Endothelial cell of umbilical vein (primary cell): Measurements from ENCODE around the gene MYLK2. TPM values are rescaled to one million over a fixed set of nuclear protein-coding genes. Genes with fewer than 3 reads are reported as not detected.

Source experiments
- BruUV-seq: library from RNA; stranded (reverse); fragments of 400-500 nt; replicated peaks from 2 replicates; lab custom pipeline; 2021; lab: Mats Ljungman, UMichigan
- CTCF ChIA-PET: fragments of 300-600, 350-600 bp; sonication (Branson Sonifier 250); formaldehyde crosslinking; loops from one replicate; lab custom pipeline; 2021; ENCODE audit warnings: antibody characterized with exemption, inconsistent platforms; lab: Charles Lee
- POLR2A ChIA-PET: fragments of 300-600, 350-600 bp; sonication (Branson Sonifier 250); formaldehyde crosslinking; loops from one replicate; lab custom pipeline; 2021; ENCODE audit warnings: antibody characterized with exemption, inconsistent platforms; lab: Charles Lee
- DNase-seq: peaks from one replicate; pipeline ENCODE4 v3.0.0-alpha.2; 2011; ENCODE audit warnings: low read depth, low spot score
- FAIRE-seq: peaks from 2 replicates; lab custom pipeline; 2011; peaks lifted over from hg19 to GRCh38; lab: Jason Lieb, UNC
- H2AFZ ChIP-seq: 2 replicates; pipeline ENCODE4 v1.6.0; 2012; ENCODE audit warnings: low read depth, low read length, control low read depth, inconsistent platforms
- H3K27ac ChIP-seq: 2 replicates; pipeline ENCODE4 v1.5.1; 2011; ENCODE audit warnings: low read depth, mild to moderate bottlenecking, control low read depth, low read length, moderate library complexity; ENCODE audit not compliant: insufficient read depth
- H3K27me3 ChIP-seq, 2 experiments: 2 replicates each; pipeline versions ENCODE4 v1.6.0 to v1.6.1; 2011; ENCODE audit warnings: low read length in 2 of 2, mixed read lengths in 1 of 2; ENCODE audit not compliant: control insufficient read depth in 2 of 2, insufficient read depth in 2 of 2
- H3K36me3 ChIP-seq, 2 experiments: 2 replicates in 1 of 2; 3 replicates in 1 of 2; pipeline ENCODE4 v1.5.1; 2011; ENCODE audit warnings: low read length in 2 of 2, mild to moderate bottlenecking in 1 of 2, moderate library complexity in 1 of 2; ENCODE audit not compliant: control insufficient read depth in 2 of 2, insufficient read depth in 2 of 2; ENCODE audit errors: extremely low read depth in 1 of 2
- H3K4me1 ChIP-seq: 3 replicates; pipeline ENCODE4 v1.5.1; 2011; ENCODE audit warnings: mild to moderate bottlenecking, low read length; ENCODE audit not compliant: control insufficient read depth, insufficient read depth; ENCODE audit errors: extremely low read depth
- H3K4me2 ChIP-seq: 2 replicates; pipeline ENCODE4 v1.6.1; 2011; ENCODE audit warnings: low read length, control low read depth, mixed read lengths; ENCODE audit not compliant: insufficient read depth
- H3K4me3 ChIP-seq, 3 experiments: fragments of 200-600 bp in 1 of 3; sonication (generic), shearing (Covaris generic) in 1 of 3; replicated peaks in 1 of 3; 2 replicates each; pipeline ENCODE4 v1.5.1; 2011 to 2016; ENCODE audit warnings: control low read depth in 3 of 3, low read length in 3 of 3, mild to moderate bottlenecking in 2 of 3, inconsistent platforms in 1 of 3, low read depth in 1 of 3, moderate library complexity in 1 of 3; ENCODE audit not compliant: insufficient read depth in 1 of 3
- H3K79me2 ChIP-seq: 2 replicates; pipeline ENCODE4 v1.6.0; 2012; ENCODE audit warnings: low read length, inconsistent platforms; ENCODE audit not compliant: control insufficient read depth, insufficient read depth
- H3K9ac ChIP-seq: replicated peaks from 2 replicates; pipeline ENCODE3; 2011; ENCODE audit warnings: low read length, control low read depth; ENCODE audit not compliant: insufficient read depth; ENCODE audit errors: extremely low read depth
- H3K9me1 ChIP-seq: replicated peaks from 3 replicates; pipeline ENCODE4 v1.6.0; 2011; ENCODE audit warnings: mild to moderate bottlenecking, low read length; ENCODE audit not compliant: control insufficient read depth, insufficient read depth; ENCODE audit errors: extremely low read depth
- H3K9me3 ChIP-seq: replicated peaks from 2 replicates; pipeline ENCODE4 v1.5.1; 2012; ENCODE audit warnings: low read length, inconsistent platforms; ENCODE audit not compliant: control insufficient read depth, insufficient read depth
- H4K20me1 ChIP-seq: replicated peaks from 2 replicates; pipeline ENCODE3; 2011; ENCODE audit warnings: mild to moderate bottlenecking, low read length; ENCODE audit not compliant: control insufficient read depth, insufficient read depth; ENCODE audit errors: extremely low read depth
- EZH2 ChIP-seq: IDR thresholded peaks from 2 replicates; pipeline ENCODE4 v1.6.1; 2012; ENCODE audit warnings: borderline replicate concordance, low read depth, mild to moderate bottlenecking, moderate library complexity, low read length, inconsistent platforms; ENCODE audit not compliant: severe bottlenecking
- FOS ChIP-seq: IDR thresholded peaks from 2 replicates; pipeline ENCODE4 v1.6.1; 2011; ENCODE audit warnings: mild to moderate bottlenecking, low read length, moderate library complexity, borderline replicate concordance; ENCODE audit not compliant: insufficient read depth
- GATA2 ChIP-seq: IDR thresholded peaks from 2 replicates; pipeline ENCODE4 v1.7.0; 2011; ENCODE audit warnings: low read depth, mild to moderate bottlenecking, moderate library complexity, mixed read lengths, low read length; ENCODE audit not compliant: insufficient read length, insufficient read depth
- JUN ChIP-seq: IDR thresholded peaks from 2 replicates; pipeline ENCODE4 v1.6.1; 2011; ENCODE audit warnings: borderline replicate concordance, low read depth; ENCODE audit not compliant: insufficient read length, insufficient read depth
- MYC ChIP-seq: IDR thresholded peaks from one replicate; pipeline ENCODE4 v1.6.1; 2011; ENCODE audit warnings: mild to moderate bottlenecking, low read depth, low read length
- POLR2A ChIP-seq: IDR thresholded peaks from 2 replicates; pipeline ENCODE4 v1.6.1; 2012; ENCODE audit warnings: low read depth, mild to moderate bottlenecking, control low read depth, low read length
- POLR2AphosphoS5 ChIP-seq: IDR thresholded peaks from 2 replicates; pipeline ENCODE4 v1.6.1; 2012; ENCODE audit warnings: low read depth, mild to moderate bottlenecking, control low read depth, low read length, moderate library complexity; ENCODE audit not compliant: insufficient read depth
- dilution Hi-C: fragments of 300-500 bp; cut with MboI; formaldehyde crosslinking; loops from one replicate; pipeline ENCODE4 v1.15.0; 2019; ENCODE audit warnings: low sequenced_read_pairs; ENCODE audit not compliant: extremely low pct_ligation_motif_present
- intact Hi-C: fragments of 100-400 bp; cut with micrococcal nuclease; formaldehyde crosslinking; loops from one replicate; pipeline ENCODE4 v1.10.0; 2022
- polyA plus RNA-seq, 4 experiments: library from polyadenylated mRNA; depleted of rRNA in 3 of 4; stranded (reverse) in 3 of 4; unstranded in 1 of 4; fragments of >200 nt; gene quantifications; 2 replicates each; pipeline versions ENCODE4 v1.2.1 to v1.2.3, GENCODE V29; 2011 to 2012; ENCODE audit warnings: missing spikeins in 1 of 4
- total RNA-seq: library from RNA; stranded (reverse); gene quantifications from 2 replicates; pipeline ENCODE4 v1.2.3, GENCODE V29; 2021
- TF ChIP-seq, protein P1 (sequence below): IDR thresholded peaks from 2 replicates; pipeline ENCODE4 v1.6.1; 2011; ENCODE audit not compliant: insufficient read depth, insufficient read length
- TF ChIP-seq, protein P2 (sequence below), 2 donors: IDR thresholded peaks; 1 replicate in 1 of 2; 2 replicates in 1 of 2; pipeline ENCODE4 v1.5.1; 2011; ENCODE audit warnings: low read length in 2 of 2, mild to moderate bottlenecking in 2 of 2, moderate library complexity in 2 of 2, control low read depth in 1 of 2, inconsistent platforms in 1 of 2, low read depth in 1 of 2; ENCODE audit not compliant: insufficient read depth in 1 of 2; ENCODE audit errors: extremely low read depth in 1 of 2

Gene MYLK2
- total and polyA plus RNA-seq, 2 donors (not counting 3 experiments of a cell fraction or from before 2014, with no cell fraction given), result 2.6 to 2.7 TPM

DNA sequence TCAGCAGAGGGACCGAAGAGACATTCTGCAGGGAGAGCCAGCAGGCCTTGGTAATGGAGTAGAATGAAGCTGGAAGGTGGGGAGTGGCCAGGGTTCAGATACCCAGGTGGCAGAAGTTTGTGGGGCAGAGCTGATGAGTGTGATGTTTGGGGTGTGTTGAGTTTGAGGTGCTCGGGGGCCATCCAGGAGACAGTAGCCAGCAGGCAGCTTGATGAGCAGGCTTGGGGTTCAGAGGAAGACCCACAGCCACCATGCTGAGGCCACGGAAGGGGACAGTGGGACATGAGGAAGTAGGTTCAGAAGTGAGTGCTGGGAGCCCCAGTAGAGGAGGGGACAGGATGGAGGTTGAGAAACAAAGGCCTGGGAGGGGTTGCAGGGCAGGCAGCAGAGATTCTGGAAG, 37.4 kb downstream of the MYLK2 start:
- no peaks in the 10 kb centered on the region for H3K4me1 ChIP-seq
- intact Hi-C loops, result no loop called here
- no peak overlapping the region for H2AFZ ChIP-seq
- CTCF ChIA-PET, result interaction anchor here (1.2 to 18.2 kb wide), 5 partner anchors 10 to 175 kb away, joined by 4 to 619 read pairs (median 13); partner anchors contain the start of genes FOXS1, MYLK2 and PDRG1
- peaks cover 27 to 40% of the 10 kb centered on the region in 2 experiments for H3K27me3 ChIP-seq
- TF ChIP-seq POLR2AphosphoS5 (no peak), POLR2A (no peak), JUN (no peak), EZH2 (no peak), MYC (no peak), FOS (no peak), GATA2 (no peak)
- TF ChIP-seq, protein P1, sequence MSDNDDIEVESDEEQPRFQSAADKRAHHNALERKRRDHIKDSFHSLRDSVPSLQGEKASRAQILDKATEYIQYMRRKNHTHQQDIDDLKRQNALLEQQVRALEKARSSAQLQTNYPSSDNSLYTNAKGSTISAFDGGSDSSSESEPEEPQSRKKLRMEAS, result no peak
- TF ChIP-seq, protein P2, sequence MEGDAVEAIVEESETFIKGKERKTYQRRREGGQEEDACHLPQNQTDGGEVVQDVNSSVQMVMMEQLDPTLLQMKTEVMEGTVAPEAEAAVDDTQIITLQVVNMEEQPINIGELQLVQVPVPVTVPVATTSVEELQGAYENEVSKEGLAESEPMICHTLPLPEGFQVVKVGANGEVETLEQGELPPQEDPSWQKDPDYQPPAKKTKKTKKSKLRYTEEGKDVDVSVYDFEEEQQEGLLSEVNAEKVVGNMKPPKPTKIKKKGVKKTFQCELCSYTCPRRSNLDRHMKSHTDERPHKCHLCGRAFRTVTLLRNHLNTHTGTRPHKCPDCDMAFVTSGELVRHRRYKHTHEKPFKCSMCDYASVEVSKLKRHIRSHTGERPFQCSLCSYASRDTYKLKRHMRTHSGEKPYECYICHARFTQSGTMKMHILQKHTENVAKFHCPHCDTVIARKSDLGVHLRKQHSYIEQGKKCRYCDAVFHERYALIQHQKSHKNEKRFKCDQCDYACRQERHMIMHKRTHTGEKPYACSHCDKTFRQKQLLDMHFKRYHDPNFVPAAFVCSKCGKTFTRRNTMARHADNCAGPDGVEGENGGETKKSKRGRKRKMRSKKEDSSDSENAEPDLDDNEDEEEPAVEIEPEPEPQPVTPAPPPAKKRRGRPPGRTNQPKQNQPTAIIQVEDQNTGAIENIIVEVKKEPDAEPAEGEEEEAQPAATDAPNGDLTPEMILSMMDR (IDR thresholded peaks at IDR 0.05; ENCODE audit: extremely low read depth in 1 of 2, insufficient read depth in 1 of 2, low read depth in 1 of 2, low read length in 2 of 2), result no peak
- no peaks in the 10 kb centered on the region for H3K79me2 ChIP-seq
- H4K20me1 ChIP-seq, result no peaks in the 10 kb centered on the region
- dilution Hi-C loops, result no loop called here
- FAIRE-seq (no peak), DNase-seq (no peak)
- H3K9ac ChIP-seq, result no peak overlapping the region
- H3K9me3 ChIP-seq, result no peaks in the 10 kb centered on the region
- H3K4me2 ChIP-seq, result no peak overlapping the region
- BruUV-seq, result no TSS peak
- H3K9me1 ChIP-seq, result no peaks in the 10 kb centered on the region
- H3K4me3 ChIP-seq, result no peak overlapping the region
- POLR2A ChIA-PET, result no interaction called here
- no peaks in the 10 kb centered on the region for H3K36me3 ChIP-seq
- H3K27ac ChIP-seq, result no peak overlapping the region
